ENCODE measurements around the gene ERICH4.

DNA sequence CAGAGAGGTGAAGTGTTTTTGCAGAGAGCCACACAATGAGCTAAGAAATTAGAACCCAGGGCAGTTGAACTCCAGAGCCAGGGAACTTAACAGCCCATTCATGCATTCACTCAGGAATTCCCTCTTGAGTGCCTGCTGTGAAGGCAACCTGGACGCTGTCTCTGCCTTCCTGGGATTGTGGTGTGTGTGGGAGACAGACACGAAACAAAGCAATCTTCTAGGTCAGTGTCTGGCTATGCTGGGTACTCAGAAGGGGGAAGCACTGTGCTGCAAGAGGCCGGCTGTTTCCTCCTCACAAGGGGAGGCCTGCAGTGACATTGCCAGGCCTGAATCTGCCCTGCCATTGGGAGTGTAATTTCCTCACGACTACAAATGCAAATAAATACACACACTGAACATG lies 35.7 kb upstream of the ERICH4 start:
- TF ChIP-seq CTCF (IDR thresholded peaks at IDR 0.05 in 2 of 3, conservative IDR thresholded peaks at IDR 0.05 in 1 of 3; ENCODE audit: borderline replicate concordance in 1 of 3, insufficient read depth in 1 of 3, low read depth in 2 of 3, low read length in 2 of 3) (no peak), POLR2A (IDR thresholded peaks at IDR 0.05; ENCODE audit: borderline replicate concordance, extremely low read depth, insufficient read depth, insufficient read length) (no peak), FOSL1 (IDR thresholded peaks at IDR 0.05; ENCODE audit: low read depth) (no peak), EZH2phosphoT487 (IDR thresholded peaks at IDR 0.05; ENCODE audit: borderline replicate concordance) (no peak), POLR2AphosphoS5 (IDR thresholded peaks at IDR 0.05; ENCODE audit: low read depth, low read length) (no peak)

All from HCT116 (cell line).